GM19193 (cell line): ENCODE results near the gene RGS3.

Experiments used
- POLR2A ChIP-seq: IDR thresholded peaks from 4 replicates; pipeline ENCODE4 v1.6.1; 2011; ENCODE audit not compliant: insufficient read depth, insufficient read length; ENCODE audit errors: extremely low read depth

Gene RGS3

GRCh38 chr9:113616116-113616515, 152.6 kb downstream of the RGS3 start:
- no peak for TF ChIP-seq POLR2A

DNA sequence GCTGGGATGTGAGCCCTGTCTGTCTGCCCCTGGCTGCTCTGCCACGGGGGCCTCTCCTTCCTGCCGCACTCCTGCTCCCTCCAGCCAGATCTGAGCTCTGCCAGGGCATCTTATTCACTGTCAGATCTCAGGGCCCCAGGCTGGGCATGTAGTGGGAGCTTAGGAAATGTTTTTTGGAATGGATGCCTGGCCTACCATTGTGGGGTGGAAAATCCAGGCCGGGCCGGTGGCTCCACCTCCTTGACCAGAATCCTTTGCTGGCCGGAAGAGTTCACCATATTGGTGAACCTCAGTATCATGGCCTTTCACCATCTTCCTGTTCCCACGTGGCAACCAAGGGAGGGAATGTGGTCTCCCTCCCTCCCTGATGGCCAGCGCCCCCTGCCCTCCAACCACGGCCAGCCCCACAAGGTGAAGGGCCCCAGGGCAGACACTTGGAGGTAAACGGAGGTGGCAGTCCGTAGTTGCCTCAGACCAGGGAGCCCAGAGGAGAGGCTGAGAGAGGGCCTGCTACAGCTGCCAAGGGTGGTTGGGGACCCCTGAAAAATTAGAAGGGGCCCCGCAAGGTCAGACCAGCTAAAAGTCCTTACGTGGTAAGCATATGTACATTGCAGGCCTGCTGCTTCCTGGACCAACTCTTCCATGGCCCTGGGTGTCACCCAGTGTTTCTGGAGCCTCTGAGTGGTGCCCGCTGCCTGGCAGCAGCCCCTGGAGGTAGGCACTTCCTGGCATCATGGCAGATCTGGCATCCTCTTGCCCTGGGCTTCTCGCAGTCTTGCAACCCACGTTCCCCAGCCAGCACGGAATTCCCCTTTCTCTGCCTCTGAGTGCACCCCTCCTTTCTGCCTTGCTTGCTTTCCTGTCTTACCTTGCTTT, 153.3 kb downstream of the RGS3 start:
- no peak for TF ChIP-seq POLR2A

- no peak for TF ChIP-seq POLR2A
Measured at GRCh38 chr9:113617550-113617949, 154.0 kb downstream of the RGS3 start.

- no peak for TF ChIP-seq POLR2A
Measured at GRCh38 chr9:113618836-113619490, 155.4 kb downstream of the RGS3 start.

DNA sequence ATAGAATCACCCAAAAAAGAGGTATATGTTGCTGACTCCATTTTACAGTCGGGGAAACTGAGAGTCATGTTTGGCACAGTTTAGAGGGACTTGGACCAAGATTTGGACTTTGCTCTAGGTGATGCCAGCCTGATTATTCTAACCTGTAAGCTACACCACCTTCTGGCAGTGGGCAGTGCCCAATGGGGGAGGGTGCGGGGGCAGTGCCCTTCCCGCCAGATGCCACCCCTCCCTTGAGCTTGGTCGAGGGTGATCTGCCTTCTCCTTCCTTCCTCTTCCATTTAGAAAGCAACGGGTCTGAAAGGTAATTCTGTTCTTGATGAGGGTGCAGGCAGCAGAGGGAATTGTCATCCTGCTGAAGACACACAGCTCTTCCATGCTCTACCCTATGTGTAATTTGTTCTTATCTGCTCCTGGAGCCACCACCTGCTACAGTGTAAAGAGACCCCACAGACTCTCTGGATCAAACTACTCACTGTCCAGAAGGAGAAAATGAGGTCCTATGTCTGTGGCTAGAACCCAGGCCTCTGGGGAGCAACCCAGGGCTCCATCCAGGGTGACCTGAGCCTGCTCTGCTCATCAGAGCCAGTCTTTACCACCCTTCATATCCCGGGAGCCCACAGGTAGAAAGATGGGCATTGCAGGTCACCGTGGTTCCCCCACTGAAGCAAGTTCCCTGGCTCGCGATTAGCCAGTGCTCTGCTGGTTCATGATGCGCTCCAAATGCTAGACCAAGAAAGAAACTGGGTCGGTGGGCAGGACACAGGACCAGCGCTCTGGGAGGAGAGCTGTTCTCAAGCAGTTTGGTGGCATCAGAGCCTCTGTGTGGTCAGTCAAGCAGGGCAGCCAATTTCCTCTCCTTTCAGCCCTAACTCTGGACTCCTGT, 156.2 kb downstream of the RGS3 start:
- no peak for TF ChIP-seq POLR2A

GRCh38 chr9:113620377-113621161, 157.0 kb downstream of the RGS3 start:
- TF ChIP-seq POLR2A, result no peak

- TF ChIP-seq POLR2A, result no peak
Measured at GRCh38 chr9:113621309-113621791, 157.8 kb downstream of the RGS3 start.

GRCh38 chr9:113621980-113622379, 158.5 kb downstream of the RGS3 start:
- TF ChIP-seq POLR2A, result no peak

- peak; percentile 71 for TF ChIP-seq POLR2A
Measured at GRCh38 chr9:113622600-113623400, 159.3 kb downstream of the RGS3 start.

DNA sequence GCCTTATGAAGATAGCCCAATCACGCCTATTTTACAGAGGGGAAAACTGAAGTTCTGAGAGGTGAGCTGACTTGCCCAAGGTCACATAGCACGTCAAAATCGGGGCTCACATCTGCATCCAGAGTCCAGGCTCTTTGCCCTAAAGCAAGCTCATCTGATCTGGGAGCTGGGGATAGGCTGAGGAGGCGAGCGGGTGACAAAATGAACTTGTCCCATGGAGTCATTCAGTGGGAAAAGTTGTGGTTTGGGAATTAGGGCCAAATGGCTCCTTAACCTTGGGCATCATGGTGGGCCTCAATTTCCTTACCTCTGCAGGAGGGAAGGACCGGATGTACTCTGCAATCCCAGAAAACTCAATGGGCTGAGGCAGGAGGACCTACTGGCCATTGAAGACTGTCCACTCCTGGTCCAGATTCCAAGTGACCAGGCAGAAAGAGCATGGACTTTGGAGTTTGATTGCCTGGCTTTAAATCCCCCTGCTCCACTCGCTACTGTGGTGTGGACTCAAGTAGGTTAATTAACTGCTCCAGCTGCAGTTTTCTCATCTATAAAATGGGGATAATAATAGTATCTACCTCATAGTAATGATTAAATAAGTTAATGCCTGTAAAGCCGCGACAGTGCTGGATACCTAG, 160.4 kb downstream of the RGS3 start:
- no peak for TF ChIP-seq POLR2A

DNA sequence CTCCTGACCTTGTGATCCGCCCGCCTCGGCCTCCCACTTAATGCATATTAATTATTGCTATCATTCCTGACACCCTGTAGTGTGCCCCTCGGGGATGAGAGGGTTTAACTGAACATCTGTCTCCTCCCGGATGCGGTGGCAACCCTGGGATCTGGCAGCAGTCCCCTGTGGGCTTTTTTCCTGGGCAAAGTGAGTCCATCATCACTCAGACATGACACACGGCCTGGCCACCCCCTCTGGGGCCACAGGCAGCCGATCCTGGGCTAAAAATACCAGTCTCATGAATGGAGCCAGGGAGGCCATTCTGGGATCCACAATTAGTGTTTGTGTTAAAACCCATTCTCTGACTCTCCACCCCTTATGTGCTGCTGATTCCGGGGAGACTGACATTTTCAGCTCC, 161.2 kb downstream of the RGS3 start:
- no peak for TF ChIP-seq POLR2A

DNA sequence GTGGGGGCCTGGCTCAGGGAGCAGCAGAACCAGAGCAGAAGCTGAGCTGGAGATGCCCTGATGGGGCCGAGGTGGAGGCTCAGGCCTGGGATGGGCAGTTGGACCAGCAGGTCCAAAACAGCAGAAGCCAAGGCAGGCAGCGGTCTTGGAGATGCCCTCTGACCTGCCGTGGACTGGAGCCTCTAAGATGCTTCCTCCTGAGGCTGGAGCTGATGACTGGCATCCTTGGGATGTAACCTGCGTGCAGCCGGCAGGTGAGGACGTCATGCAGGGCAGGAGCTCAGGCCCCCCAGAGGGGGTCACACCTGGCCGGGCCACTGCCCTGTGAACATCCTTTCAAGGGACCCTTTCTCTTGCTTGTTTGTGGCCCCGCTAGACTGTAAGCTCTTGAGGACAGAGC, 162.0 kb downstream of the RGS3 start:
- no peak for TF ChIP-seq POLR2A
